T-helper 2 cell treated with Interferon-gamma antibody and Interleukin-4, amounts not matched to agents 5 μg/mL and 100 μg/mL, for 36 hours (primary cell): Measurements from ENCODE around the gene CAP2.
"Not testable (repeated sequence)": the region's sequence is repeated elsewhere in the genome, so short reads cannot be mapped to it uniquely, and the experiment has no call there.

Experiments
- DNase-seq: peaks from one replicate; pipeline ENCODE4 v3.0.0; 2021; ENCODE audit warnings: low spot score
- H3K27ac Mint-ChIP-seq: one replicate; pipeline ENCODE4 v1.8.0; 2021; ENCODE audit warnings: mild to moderate bottlenecking, mixed read lengths
- H3K27me3 Mint-ChIP-seq: one replicate; pipeline ENCODE4 v1.8.0; 2021; ENCODE audit warnings: low read depth, mixed read lengths
- H3K36me3 Mint-ChIP-seq: one replicate; pipeline ENCODE4 v1.8.0; 2021; ENCODE audit warnings: low read depth, mixed read lengths
- H3K4me1 Mint-ChIP-seq: one replicate; pipeline ENCODE4 v1.8.0; 2021; ENCODE audit warnings: low read depth, mixed read lengths
- H3K4me3 Mint-ChIP-seq: one replicate; pipeline ENCODE4 v1.8.0; 2022; ENCODE audit warnings: mild to moderate bottlenecking, moderate library complexity, mixed read lengths
- H3K9me3 Mint-ChIP-seq: one replicate; pipeline ENCODE4 v1.8.0; 2021; ENCODE audit warnings: mixed read lengths

The CAP2 gene

GRCh38 chr6:17414395-17414794 lies 21.0 kb downstream of the CAP2 start:
- H3K9me3 Mint-ChIP-seq, H3K4me1 Mint-ChIP-seq, H3K27me3 Mint-ChIP-seq, H3K4me3 Mint-ChIP-seq, H3K36me3 Mint-ChIP-seq, DNase-seq, H3K27ac Mint-ChIP-seq: not testable (repeated sequence)

GRCh38 chr6:17415321-17415720 lies 21.9 kb downstream of the CAP2 start:
- DNase-seq: no peak
- Mint-ChIP-seq H3K9me3 (no peaks in the 10 kb centered on the region), H3K36me3 (no peaks in the 10 kb centered on the region), H3K27ac (no peak overlapping the region), H3K4me3 (no peak overlapping the region), H3K4me1 (no peaks in the 10 kb centered on the region), H3K27me3 (peaks cover 2% of the 10 kb centered on the region)

GRCh38 chr6:17416806-17417205 lies 23.4 kb downstream of the CAP2 start:
- no peak overlapping the region for H3K4me3 Mint-ChIP-seq

GRCh38 chr6:17417817-17418216 lies 24.4 kb downstream of the CAP2 start:
- Mint-ChIP-seq H3K27ac (no peak overlapping the region), H3K27me3 (peaks cover 2% of the 10 kb centered on the region), H3K9me3 (no peaks in the 10 kb centered on the region), H3K4me3 (no peak overlapping the region), H3K36me3 (no peaks in the 10 kb centered on the region), H3K4me1 (no peaks in the 10 kb centered on the region)
- DNase-seq: no peak

More at GRCh38 chr6:17416806-17417205, 23.4 kb downstream of the CAP2 start:
- Mint-ChIP-seq H3K27me3 (peaks cover 2% of the 10 kb centered on the region), H3K27ac (no peak overlapping the region), H3K9me3 (no peaks in the 10 kb centered on the region), H3K36me3 (no peaks in the 10 kb centered on the region), H3K4me1 (no peaks in the 10 kb centered on the region)
- no peak for DNase-seq

GRCh38 chr6:17418281-17419188 lies 25.1 kb downstream of the CAP2 start:
- DNase-seq: no peak
- no peak overlapping the region for H3K4me3 Mint-ChIP-seq
- H3K27me3 Mint-ChIP-seq: peaks cover 2% of the 10 kb centered on the region
- H3K27ac Mint-ChIP-seq: no peak overlapping the region
- no peaks in the 10 kb centered on the region for H3K36me3 Mint-ChIP-seq
- no peaks in the 10 kb centered on the region for H3K9me3 Mint-ChIP-seq
- no peaks in the 10 kb centered on the region for H3K4me1 Mint-ChIP-seq

GRCh38 chr6:17419189-17419575 lies 25.8 kb downstream of the CAP2 start:
- H3K27ac Mint-ChIP-seq: no peak overlapping the region
- no peaks in the 10 kb centered on the region for H3K4me1 Mint-ChIP-seq
- H3K36me3 Mint-ChIP-seq: no peaks in the 10 kb centered on the region
- H3K4me3 Mint-ChIP-seq: no peak overlapping the region
- no peaks in the 10 kb centered on the region for H3K9me3 Mint-ChIP-seq
- H3K27me3 Mint-ChIP-seq: peaks cover 2% of the 10 kb centered on the region
- no peak for DNase-seq

- Mint-ChIP-seq H3K27ac (no peak overlapping the region), H3K9me3 (no peaks in the 10 kb centered on the region), H3K36me3 (no peaks in the 10 kb centered on the region), H3K4me1 (no peaks in the 10 kb centered on the region), H3K4me3 (no peak overlapping the region), H3K27me3 (peaks cover 2% of the 10 kb centered on the region)
- DNase-seq: no peak
These were observed 27.0 kb downstream of the CAP2 start for GRCh38 chr6:17420368-17420767.

- DNase-seq: no peak
- H3K27ac Mint-ChIP-seq: no peak overlapping the region
- H3K27me3 Mint-ChIP-seq: peaks cover 1% of the 10 kb centered on the region
- no peaks in the 10 kb centered on the region for H3K4me1 Mint-ChIP-seq
- no peaks in the 10 kb centered on the region for H3K9me3 Mint-ChIP-seq
- H3K36me3 Mint-ChIP-seq: no peaks in the 10 kb centered on the region
- H3K4me3 Mint-ChIP-seq: no peak overlapping the region
These were observed 28.0 kb downstream of the CAP2 start for GRCh38 chr6:17421406-17421805.

- Mint-ChIP-seq H3K9me3 (no peaks in the 10 kb centered on the region), H3K36me3 (no peaks in the 10 kb centered on the region)
These were observed 29.6 kb downstream of the CAP2 start for GRCh38 chr6:17423026-17423425.

GRCh38 chr6:17427062-17427461 lies 33.7 kb downstream of the CAP2 start:
- Mint-ChIP-seq H3K36me3 (no peaks in the 10 kb centered on the region), H3K4me1 (no peaks in the 10 kb centered on the region), H3K9me3 (no peaks in the 10 kb centered on the region), H3K4me3 (no peak overlapping the region), H3K27me3 (no peaks in the 10 kb centered on the region), H3K27ac (no peak overlapping the region)
- no peak for DNase-seq

More at GRCh38 chr6:17423026-17423425, 29.6 kb downstream of the CAP2 start:
- no peaks in the 10 kb centered on the region for H3K27me3 Mint-ChIP-seq
- no peak overlapping the region for H3K4me3 Mint-ChIP-seq
- H3K27ac Mint-ChIP-seq: no peak overlapping the region
- no peak for DNase-seq
- no peaks in the 10 kb centered on the region for H3K4me1 Mint-ChIP-seq

- H3K9me3 Mint-ChIP-seq: no peaks in the 10 kb centered on the region
These were observed 34.2 kb downstream of the CAP2 start for GRCh38 chr6:17427617-17428016.

GRCh38 chr6:17428595-17429120 lies 35.3 kb downstream of the CAP2 start:
- not testable (repeated sequence) for DNase-seq, H3K4me1 Mint-ChIP-seq, H3K9me3 Mint-ChIP-seq, H3K27ac Mint-ChIP-seq, H3K27me3 Mint-ChIP-seq, H3K36me3 Mint-ChIP-seq, H3K4me3 Mint-ChIP-seq

More at GRCh38 chr6:17427617-17428016, 34.2 kb downstream of the CAP2 start:
- no peaks in the 10 kb centered on the region for H3K4me1 Mint-ChIP-seq
- no peaks in the 10 kb centered on the region for H3K36me3 Mint-ChIP-seq
- no peak overlapping the region for H3K4me3 Mint-ChIP-seq
- DNase-seq: no peak
- H3K27ac Mint-ChIP-seq: no peak overlapping the region
- H3K27me3 Mint-ChIP-seq: no peaks in the 10 kb centered on the region

GRCh38 chr6:17429383-17430061 lies 36.1 kb downstream of the CAP2 start:
- no peak for DNase-seq
- Mint-ChIP-seq H3K9me3 (no peaks in the 10 kb centered on the region), H3K4me1 (no peaks in the 10 kb centered on the region), H3K27ac (no peak overlapping the region), H3K4me3 (no peak overlapping the region), H3K36me3 (no peaks in the 10 kb centered on the region), H3K27me3 (no peaks in the 10 kb centered on the region)

GRCh38 chr6:17431581-17431980 lies 38.2 kb downstream of the CAP2 start:
- H3K27me3 Mint-ChIP-seq: no peaks in the 10 kb centered on the region
- no peak for DNase-seq
- H3K9me3 Mint-ChIP-seq: no peaks in the 10 kb centered on the region
- H3K4me1 Mint-ChIP-seq: no peaks in the 10 kb centered on the region
- H3K4me3 Mint-ChIP-seq: no peak overlapping the region
- no peaks in the 10 kb centered on the region for H3K36me3 Mint-ChIP-seq
- H3K27ac Mint-ChIP-seq: no peak overlapping the region
